HG02938 (cell line): ENCODE data around the gene RXRA.

Experiments used
- ATAC-seq: cut with Tn5 transposase; IDR thresholded peaks from one replicate; pipeline ENCODE4 v1.9.1; 2021; ENCODE audit warnings: mild to moderate bottlenecking, moderate library complexity; ENCODE audit not compliant: unreplicated experiment

RXRA gene

DNA sequence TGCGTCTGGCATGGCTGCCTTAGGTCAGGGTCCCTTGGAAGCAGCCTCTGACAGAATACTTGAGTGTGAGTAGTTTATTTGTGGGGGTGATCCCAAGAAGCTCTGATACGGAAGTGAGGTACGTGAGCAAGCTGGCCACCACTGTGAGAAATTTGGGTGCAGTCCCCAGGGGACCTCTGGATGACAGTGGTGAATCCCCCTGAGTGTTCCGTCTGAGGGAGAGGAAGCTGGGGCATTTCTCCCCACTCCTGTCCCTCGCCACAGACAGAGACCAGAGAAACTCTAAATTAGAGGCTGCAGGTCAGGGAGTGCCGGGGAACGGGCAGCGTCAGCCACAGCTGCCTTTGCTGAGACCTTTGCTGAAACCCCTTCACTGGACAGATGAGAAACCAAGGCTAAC, 159.4 kb downstream of the RXRA start:
- ATAC-seq = no peak

GRCh38 chr9:134486143-134486591, 159.9 kb downstream of the RXRA start:
- no peak for ATAC-seq

- ATAC-seq = no peak
These were observed 160.3 kb downstream of the RXRA start for GRCh38 chr9:134486596-134486995.
